ENCODE results near the gene BDH1. TPM values are rescaled to one million over a fixed set of nuclear protein-coding genes. Genes with fewer than 3 reads are reported as not detected.

BDH1 gene
- total RNA-seq, 1 experiment from 2014 or later = 57.6 TPM

GRCh38 chr3:197485143-197485542 lies 70.6 kb downstream of the BDH1 start:
- H3K4me3 ChIP-seq (ENCODE audit: low read depth, low read length, poor library complexity, severe bottlenecking) = no peak overlapping the region
- intact Hi-C loops (cut with micrococcal nuclease; ENCODE audit: unreplicated experiment) = no loop called here
- H3K9me3 ChIP-seq (ENCODE audit: low read depth, low read length, poor library complexity, severe bottlenecking) = no peaks in the 10 kb centered on the region
- no TSS peak for BruUV-seq (replicated peaks)
- peaks cover 6% of the 10 kb centered on the region for H3K4me1 ChIP-seq (ENCODE audit: insufficient read depth, low read length, poor library complexity, severe bottlenecking)
- TF ChIP-seq CTCF (conservative IDR thresholded peaks at IDR 0.05; ENCODE audit: low read depth, low read length) (no peak), EZH2 (IDR thresholded peaks at IDR 0.05; ENCODE audit: borderline replicate concordance, low read depth, low read length, poor library complexity, severe bottlenecking) (no peak)
- ChIA-PET CTCF (no interaction called here), POLR2A (ENCODE audit: low non-redundant PET) (no interaction called here)
- H3K36me3 ChIP-seq (ENCODE audit: insufficient read depth, low read length, poor library complexity, severe bottlenecking) = no peaks in the 10 kb centered on the region
- no peaks in the 10 kb centered on the region for H3K27me3 ChIP-seq (replicated peaks; ENCODE audit: insufficient read depth, low read depth, low read length, poor library complexity)
- no peak for DNase-seq (ENCODE audit: low spot score)
- H3K27ac ChIP-seq (ENCODE audit: low read depth, low read length, poor library complexity, severe bottlenecking) = no peak overlapping the region

- intact Hi-C loops (cut with micrococcal nuclease; ENCODE audit: unreplicated experiment) = no loop called here
- CTCF ChIA-PET = no interaction called here
- Histone ChIP-seq H3K36me3 (ENCODE audit: insufficient read depth, low read length, poor library complexity, severe bottlenecking) (no peaks in the 10 kb centered on the region), H3K4me3 (ENCODE audit: low read depth, low read length, poor library complexity, severe bottlenecking) (no peak overlapping the region), H3K27me3 (replicated peaks; ENCODE audit: insufficient read depth, low read depth, low read length, poor library complexity) (no peaks in the 10 kb centered on the region), H3K27ac (ENCODE audit: low read depth, low read length, poor library complexity, severe bottlenecking) (no peak overlapping the region), H3K9me3 (ENCODE audit: low read depth, low read length, poor library complexity, severe bottlenecking) (no peaks in the 10 kb centered on the region), H3K4me1 (ENCODE audit: insufficient read depth, low read length, poor library complexity, severe bottlenecking) (peaks cover 8% of the 10 kb centered on the region)
- POLR2A ChIA-PET (ENCODE audit: low non-redundant PET) = no interaction called here
- DNase-seq (ENCODE audit: low spot score) = no peak
- no TSS peak for BruUV-seq (replicated peaks)
- TF ChIP-seq EZH2 (IDR thresholded peaks at IDR 0.05; ENCODE audit: borderline replicate concordance, low read depth, low read length, poor library complexity, severe bottlenecking) (no peak), CTCF (conservative IDR thresholded peaks at IDR 0.05; ENCODE audit: low read depth, low read length) (no peak)
Measured at GRCh38 chr3:197484204-197484901, 71.4 kb downstream of the BDH1 start.

DNA sequence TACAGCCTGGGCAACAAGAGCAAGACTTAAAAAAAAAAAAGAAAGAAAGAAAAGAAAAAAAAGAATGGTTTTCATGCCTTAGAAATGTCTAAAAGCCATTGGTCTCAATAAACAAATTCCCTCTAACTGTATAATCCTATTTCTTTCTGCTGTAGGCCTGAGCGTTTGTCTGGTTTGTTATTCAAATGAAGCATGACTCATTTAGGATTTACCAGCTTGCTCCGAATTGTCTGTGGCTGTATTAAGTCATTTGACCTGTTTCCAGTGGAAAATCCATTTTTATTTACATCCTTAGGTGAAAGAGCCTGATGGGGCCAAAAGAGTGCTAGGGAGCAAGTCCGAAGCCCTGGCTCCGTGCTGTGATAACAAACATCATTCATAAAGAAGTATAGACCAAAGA lies 73.8 kb downstream of the BDH1 start:
- Histone ChIP-seq H3K4me1 (ENCODE audit: insufficient read depth, low read length, poor library complexity, severe bottlenecking) (peaks cover 18% of the 10 kb centered on the region), H3K27ac (ENCODE audit: low read depth, low read length, poor library complexity, severe bottlenecking) (no peak overlapping the region), H3K4me3 (ENCODE audit: low read depth, low read length, poor library complexity, severe bottlenecking) (no peak overlapping the region), H3K9me3 (ENCODE audit: low read depth, low read length, poor library complexity, severe bottlenecking) (no peaks in the 10 kb centered on the region), H3K36me3 (ENCODE audit: insufficient read depth, low read length, poor library complexity, severe bottlenecking) (no peaks in the 10 kb centered on the region), H3K27me3 (replicated peaks; ENCODE audit: insufficient read depth, low read depth, low read length, poor library complexity) (no peaks in the 10 kb centered on the region)
- no TSS peak for BruUV-seq (replicated peaks)
- intact Hi-C loops (cut with micrococcal nuclease; ENCODE audit: unreplicated experiment) = no loop called here
- ChIA-PET CTCF (no interaction called here), POLR2A (ENCODE audit: low non-redundant PET) (no interaction called here)
- TF ChIP-seq CTCF (conservative IDR thresholded peaks at IDR 0.05; ENCODE audit: low read depth, low read length) = no peak
- TF ChIP-seq EZH2 (IDR thresholded peaks at IDR 0.05; ENCODE audit: borderline replicate concordance, low read depth, low read length, poor library complexity, severe bottlenecking) = no peak
- peak; percentile 48 for DNase-seq (ENCODE audit: low spot score)

Measured in A673 (cell line).